HepG2 (cell line): ENCODE data around the gene DIPK1A. TPM values are rescaled to one million over a fixed set of nuclear protein-coding genes. Genes with fewer than 3 reads are reported as not detected.

Experiments used
- ATAC-seq: fragments of 200-7000 bp; cut with Tn5 transposase; 3 replicates; pipeline ENCODE4 v1.9.1; 2020; ENCODE audit warnings: mild to moderate bottlenecking, moderate library complexity
- BruUV-seq: library from RNA; stranded (reverse); fragments of 400-500 nt; replicated peaks from 2 replicates; lab custom pipeline; 2021; lab: Mats Ljungman, UMichigan
- CTCF ChIA-PET: fragments of 300-600 bp; formaldehyde crosslinking; extraction: SDS; loops from one replicate; lab custom pipeline; 2021; ENCODE audit warnings: low total read pairs, inconsistent platforms, low intra/inter-chr PET ratio; lab: Yijun Ruan, JAX
- POLR2A ChIA-PET: fragments of 350-600 bp; sonication (Branson Sonifier 250); formaldehyde crosslinking; loops from one replicate; lab custom pipeline; 2020; ENCODE audit warnings: antibody characterized with exemption, inconsistent platforms; lab: Yijun Ruan, JAX
- DNase-seq: peaks from one replicate; pipeline ENCODE4 v3.0.0-alpha.2; 2015; ENCODE audit warnings: low spot score
- FAIRE-seq: peaks from 3 replicates; lab custom pipeline; 2011; peaks lifted over from hg19 to GRCh38; lab: Jason Lieb, UNC
- H2AFZ ChIP-seq: one replicate; pipeline ENCODE4 v1.6.1; 2011; ENCODE audit warnings: low read length, inconsistent platforms
- H3K27ac ChIP-seq: fragments of 300-600 bp; 3 replicates; pipeline ENCODE4 v1.8.0; 2011; ENCODE audit warnings: mixed run types, mild to moderate bottlenecking, mixed read lengths, low read length, inconsistent platforms; ENCODE audit not compliant: insufficient read depth; ENCODE audit errors: extremely low read length
- H3K27me3 ChIP-seq, 2 experiments: fragments of 200-600 bp in 1 of 2; 2 replicates in 1 of 2; 3 replicates in 1 of 2; pipeline versions ENCODE4 v1.6.0 to v1.8.0; 2011; ENCODE audit warnings: low read length in 2 of 2, mild to moderate bottlenecking in 2 of 2, moderate library complexity in 2 of 2, inconsistent platforms in 1 of 2; ENCODE audit not compliant: insufficient read depth in 2 of 2, control insufficient read depth in 1 of 2
- H3K36me3 ChIP-seq, 2 experiments: fragments of 200-600 bp in 1 of 2; replicated peaks in 1 of 2; 2 replicates in 1 of 2; 3 replicates in 1 of 2; pipeline versions ENCODE4 v1.5.1 to v1.8.0; 2011; ENCODE audit warnings: low read length in 2 of 2, inconsistent platforms in 1 of 2; ENCODE audit not compliant: insufficient read depth in 2 of 2, control insufficient read depth in 1 of 2
- H3K4me1 ChIP-seq: 2 replicates; pipeline ENCODE4 v1.5.1; 2012; ENCODE audit warnings: low read length, inconsistent platforms; ENCODE audit not compliant: insufficient read depth
- H3K4me2 ChIP-seq: 2 replicates; pipeline ENCODE4 v1.6.0; 2011; ENCODE audit warnings: low read depth, low read length, inconsistent platforms
- H3K4me3 ChIP-seq, 3 experiments: fragments of 200-600 bp in 1 of 3; sonication (generic), shearing (Covaris generic) in 1 of 3; replicated peaks in 1 of 3; 2 replicates each; pipeline ENCODE4 v1.5.1; 2011 to 2016; ENCODE audit warnings: low read length in 3 of 3, inconsistent platforms in 2 of 3, low read depth in 2 of 3, mild to moderate bottlenecking in 2 of 3, control low read depth in 1 of 3, mixed read lengths in 1 of 3; ENCODE audit not compliant: insufficient read depth in 1 of 3
- H3K79me2 ChIP-seq: one replicate; pipeline ENCODE4 v1.6.1; 2011; ENCODE audit warnings: low read length, inconsistent platforms; ENCODE audit not compliant: insufficient read depth
- H3K9ac ChIP-seq: 2 replicates; pipeline ENCODE4 v1.6.0; 2011; ENCODE audit warnings: mild to moderate bottlenecking, low read depth, low read length, inconsistent platforms; ENCODE audit not compliant: insufficient read depth
- H3K9me3 ChIP-seq: 2 replicates; pipeline ENCODE4 v1.5.1; 2012; ENCODE audit warnings: mild to moderate bottlenecking, low read length
- H4K20me1 ChIP-seq: 2 replicates; pipeline ENCODE4 v1.6.0; 2011; ENCODE audit warnings: inconsistent platforms, mild to moderate bottlenecking, low read length, moderate library complexity; ENCODE audit not compliant: insufficient read depth
- ARNTL ChIP-seq: sonication (generic); formaldehyde crosslinking; IDR thresholded peaks from 2 replicates; pipeline ENCODE4 v1.4.0; 2020; ENCODE audit warnings: mild to moderate bottlenecking, missing genetic modification reagents
- EED ChIP-seq: sonication (generic); formaldehyde crosslinking; IDR thresholded peaks from 2 replicates; pipeline ENCODE4 v1.5.0; 2020; ENCODE audit warnings: mild to moderate bottlenecking, missing genetic modification reagents
- RAD51 ChIP-seq: fragments of 450-650 bp; IDR thresholded peaks from 2 replicates; pipeline ENCODE4 v1.6.1; 2016; ENCODE audit warnings: borderline replicate concordance
- RFXAP ChIP-seq: sonication (generic); formaldehyde crosslinking; IDR thresholded peaks from 2 replicates; pipeline ENCODE4 v1.4.0; 2020; ENCODE audit warnings: missing genetic modification reagents, borderline replicate concordance
- STAG1 ChIP-seq: sonication (generic); formaldehyde crosslinking; IDR thresholded peaks from 2 replicates; pipeline ENCODE4 v1.4.0; 2020; ENCODE audit warnings: missing genetic modification reagents
- ZNF629 ChIP-seq: sonication (generic); formaldehyde crosslinking; conservative IDR thresholded peaks from 2 replicates; pipeline ENCODE4 v1.5.0; 2020; ENCODE audit warnings: missing genetic modification reagents
- ZNF850 ChIP-seq: sonication (generic); formaldehyde crosslinking; conservative IDR thresholded peaks from 2 replicates; pipeline ENCODE4 v1.9.0; 2021; ENCODE audit warnings: mild to moderate bottlenecking, missing genetic modification reagents
- WGBS: methylation state at CpG from one replicate; pipeline ENCODE4 v1.1.6; 2017; ENCODE audit warnings: low lambda C conversion rate; 5-methylcytosine and 5-hydroxymethylcytosine counted together
- in situ Hi-C: cut with HindIII; loops from 2 replicates; pipeline ENCODE4 v1.10.0; 2017; ENCODE audit warnings: low pct_unique_long_range_greater_than_20kb; ENCODE audit not compliant: extremely low pct_ligation_motif_present
- intact Hi-C: fragments of 100-400 bp; cut with micrococcal nuclease; formaldehyde crosslinking; loops from one replicate; pipeline ENCODE4 v1.10.0; 2022; ENCODE audit not compliant: unreplicated experiment
- polyA plus RNA-seq, 8 experiments: library from polyadenylated mRNA; depleted of rRNA in 3 of 8; stranded (reverse) in 7 of 8; unstranded in 1 of 8; fragments of >200 nt; fragmentation: Illumina TruSeq in 4 of 8; extraction: Trizol in 4 of 8; gene quantifications; 2 replicates each; pipeline versions ENCODE4 v1.2.1 to v1.2.3, GENCODE V29; 2011 to 2016; ENCODE audit warnings: low read depth in 4 of 8, missing spikeins in 1 of 8, mixed read lengths in 1 of 8; ENCODE audit not compliant: insufficient read depth in 1 of 8
- total RNA-seq, 5 experiments: library from RNA; depleted of rRNA; stranded (reverse); fragments of >200 nt; fragmentation: Illumina TruSeq; extraction: Trizol; gene quantifications; 2 replicates each; pipeline ENCODE4 v1.2.3, GENCODE V29; 2016; ENCODE audit warnings: low read depth in 1 of 5
- TF ChIP-seq, protein P1 (sequence below): sonication (generic); formaldehyde crosslinking; IDR thresholded peaks from 2 replicates; pipeline ENCODE4 v1.8.0; 2022; ENCODE audit warnings: missing genetic modification reagents, mild to moderate bottlenecking, inconsistent platforms, borderline replicate concordance
- TF ChIP-seq, protein P2 (sequence below), 2 experiments: fragments of 450-650 bp in 1 of 2; sonication (generic) in 1 of 2; formaldehyde crosslinking in 1 of 2; IDR thresholded peaks; 2 replicates each; pipeline versions ENCODE4 v1.6.1 to v1.8.0; 2016 to 2022; ENCODE audit warnings: antibody characterized with exemption in 1 of 2, mild to moderate bottlenecking in 1 of 2, missing genetic modification reagents in 1 of 2
- TF ChIP-seq, protein P3 (sequence below): sonication (generic); formaldehyde crosslinking; IDR thresholded peaks from 2 replicates; pipeline ENCODE4 v1.5.0; 2020; ENCODE audit warnings: mild to moderate bottlenecking, missing genetic modification reagents, moderate library complexity
- TF ChIP-seq, protein P4 (sequence below): sonication (generic); formaldehyde crosslinking; IDR thresholded peaks from 2 replicates; pipeline ENCODE4 v1.4.0; 2020; ENCODE audit warnings: mild to moderate bottlenecking, low read depth, missing genetic modification reagents

Gene DIPK1A
- total and polyA plus RNA-seq, 2 of the 13 experiments (the other 11 are each of a cell fraction or from before 2014, with no cell fraction given), result 8.4 TPM

DNA sequence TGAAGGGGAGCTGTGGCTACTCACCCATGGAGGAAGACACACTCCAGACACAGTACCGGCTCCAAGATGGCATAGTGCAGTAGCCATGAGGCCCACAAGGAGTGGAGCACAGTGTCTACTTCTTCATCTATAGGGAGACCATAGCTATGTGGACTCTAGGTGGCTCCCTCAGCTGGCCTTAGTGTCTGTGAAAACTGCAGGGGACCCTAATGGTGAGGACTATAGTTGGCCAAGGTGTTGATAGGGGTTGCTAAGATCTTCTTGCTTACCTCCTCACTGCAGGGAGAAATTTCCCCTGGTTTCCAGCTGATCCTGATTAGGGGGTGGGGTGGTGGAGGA lies 58.9 kb downstream of the DIPK1A start:
- WGBS, result 100% methylated on average over 1 of the region's 1 CpG
- Histone ChIP-seq H3K79me2 (no peaks in the 10 kb centered on the region), H2AFZ (no peak overlapping the region), H3K4me2 (no peak overlapping the region), H3K4me1 (peaks cover 10% of the 10 kb centered on the region), H4K20me1 (no peaks in the 10 kb centered on the region), H3K27me3 (no peaks in the 10 kb centered on the region), H3K4me3 (no peak overlapping the region), H3K9me3 (no peaks in the 10 kb centered on the region), H3K27ac (no peak overlapping the region), H3K36me3 (no peaks in the 10 kb centered on the region), H3K9ac (no peak overlapping the region)
- intact Hi-C loops (loop anchor here (5.0 kb wide), 1 partner anchor 55 kb away; no protein-coding TSS in a partner anchor), in situ Hi-C loops (no loop called here)
- DNase-seq (no peak), ATAC-seq (peak; percentile 81), FAIRE-seq (no peak)
- ChIA-PET POLR2A (no interaction called here), CTCF (no interaction called here)
- no TSS peak for BruUV-seq
- no peak for TF ChIP-seq EED (CRISPR knock-in tag)
- TF ChIP-seq RFXAP (CRISPR knock-in tag), result no peak
- TF ChIP-seq, protein P1, sequence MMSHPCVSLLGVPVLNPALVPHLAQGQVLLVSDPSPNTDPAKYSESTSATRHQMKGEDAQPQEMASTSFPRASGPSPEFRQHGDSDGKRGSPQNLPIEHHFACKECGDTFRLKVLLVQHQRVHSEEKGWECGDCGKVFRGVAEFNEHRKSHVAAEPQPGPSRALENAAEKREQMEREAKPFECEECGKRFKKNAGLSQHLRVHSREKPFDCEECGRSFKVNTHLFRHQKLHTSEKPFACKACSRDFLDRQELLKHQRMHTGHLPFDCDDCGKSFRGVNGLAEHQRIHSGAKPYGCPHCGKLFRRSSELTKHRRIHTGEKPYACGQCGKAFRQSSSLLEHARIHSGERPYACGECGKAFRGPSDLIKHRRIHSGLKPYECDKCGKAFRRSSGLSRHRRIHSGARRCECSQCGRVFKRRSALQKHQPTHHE (CRISPR knock-in tag), result no peak
- no peak for TF ChIP-seq ARNTL (CRISPR knock-in tag)
- TF ChIP-seq, protein P2, sequence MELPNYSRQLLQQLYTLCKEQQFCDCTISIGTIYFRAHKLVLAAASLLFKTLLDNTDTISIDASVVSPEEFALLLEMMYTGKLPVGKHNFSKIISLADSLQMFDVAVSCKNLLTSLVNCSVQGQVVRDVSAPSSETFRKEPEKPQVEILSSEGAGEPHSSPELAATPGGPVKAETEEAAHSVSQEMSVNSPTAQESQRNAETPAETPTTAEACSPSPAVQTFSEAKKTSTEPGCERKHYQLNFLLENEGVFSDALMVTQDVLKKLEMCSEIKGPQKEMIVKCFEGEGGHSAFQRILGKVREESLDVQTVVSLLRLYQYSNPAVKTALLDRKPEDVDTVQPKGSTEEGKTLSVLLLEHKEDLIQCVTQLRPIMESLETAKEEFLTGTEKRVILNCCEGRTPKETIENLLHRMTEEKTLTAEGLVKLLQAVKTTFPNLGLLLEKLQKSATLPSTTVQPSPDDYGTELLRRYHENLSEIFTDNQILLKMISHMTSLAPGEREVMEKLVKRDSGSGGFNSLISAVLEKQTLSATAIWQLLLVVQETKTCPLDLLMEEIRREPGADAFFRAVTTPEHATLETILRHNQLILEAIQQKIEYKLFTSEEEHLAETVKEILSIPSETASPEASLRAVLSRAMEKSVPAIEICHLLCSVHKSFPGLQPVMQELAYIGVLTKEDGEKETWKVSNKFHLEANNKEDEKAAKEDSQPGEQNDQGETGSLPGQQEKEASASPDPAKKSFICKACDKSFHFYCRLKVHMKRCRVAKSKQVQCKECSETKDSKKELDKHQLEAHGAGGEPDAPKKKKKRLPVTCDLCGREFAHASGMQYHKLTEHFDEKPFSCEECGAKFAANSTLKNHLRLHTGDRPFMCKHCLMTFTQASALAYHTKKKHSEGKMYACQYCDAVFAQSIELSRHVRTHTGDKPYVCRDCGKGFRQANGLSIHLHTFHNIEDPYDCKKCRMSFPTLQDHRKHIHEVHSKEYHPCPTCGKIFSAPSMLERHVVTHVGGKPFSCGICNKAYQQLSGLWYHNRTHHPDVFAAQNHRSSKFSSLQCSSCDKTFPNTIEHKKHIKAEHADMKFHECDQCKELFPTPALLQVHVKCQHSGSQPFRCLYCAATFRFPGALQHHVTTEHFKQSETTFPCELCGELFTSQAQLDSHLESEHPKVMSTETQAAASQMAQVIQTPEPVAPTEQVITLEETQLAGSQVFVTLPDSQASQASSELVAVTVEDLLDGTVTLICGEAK (IDR thresholded peaks at IDR 0.05), result no peak
- TF ChIP-seq, protein P2 (CRISPR knock-in tag; IDR thresholded peaks at IDR 0.05), result no peak
- TF ChIP-seq, protein P3, sequence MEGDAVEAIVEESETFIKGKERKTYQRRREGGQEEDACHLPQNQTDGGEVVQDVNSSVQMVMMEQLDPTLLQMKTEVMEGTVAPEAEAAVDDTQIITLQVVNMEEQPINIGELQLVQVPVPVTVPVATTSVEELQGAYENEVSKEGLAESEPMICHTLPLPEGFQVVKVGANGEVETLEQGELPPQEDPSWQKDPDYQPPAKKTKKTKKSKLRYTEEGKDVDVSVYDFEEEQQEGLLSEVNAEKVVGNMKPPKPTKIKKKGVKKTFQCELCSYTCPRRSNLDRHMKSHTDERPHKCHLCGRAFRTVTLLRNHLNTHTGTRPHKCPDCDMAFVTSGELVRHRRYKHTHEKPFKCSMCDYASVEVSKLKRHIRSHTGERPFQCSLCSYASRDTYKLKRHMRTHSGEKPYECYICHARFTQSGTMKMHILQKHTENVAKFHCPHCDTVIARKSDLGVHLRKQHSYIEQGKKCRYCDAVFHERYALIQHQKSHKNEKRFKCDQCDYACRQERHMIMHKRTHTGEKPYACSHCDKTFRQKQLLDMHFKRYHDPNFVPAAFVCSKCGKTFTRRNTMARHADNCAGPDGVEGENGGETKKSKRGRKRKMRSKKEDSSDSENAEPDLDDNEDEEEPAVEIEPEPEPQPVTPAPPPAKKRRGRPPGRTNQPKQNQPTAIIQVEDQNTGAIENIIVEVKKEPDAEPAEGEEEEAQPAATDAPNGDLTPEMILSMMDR (CRISPR knock-in tag), result peak; percentile 33; the same call in 1 of the 2 replicates
- peak; percentile 38; the same call in 1 of the 2 replicates for TF ChIP-seq STAG1 (CRISPR knock-in tag)
- TF ChIP-seq ZNF629 (CRISPR knock-in tag), result no peak
- no peak for TF ChIP-seq RAD51
- no peak for TF ChIP-seq ZNF850
- TF ChIP-seq, protein P4, sequence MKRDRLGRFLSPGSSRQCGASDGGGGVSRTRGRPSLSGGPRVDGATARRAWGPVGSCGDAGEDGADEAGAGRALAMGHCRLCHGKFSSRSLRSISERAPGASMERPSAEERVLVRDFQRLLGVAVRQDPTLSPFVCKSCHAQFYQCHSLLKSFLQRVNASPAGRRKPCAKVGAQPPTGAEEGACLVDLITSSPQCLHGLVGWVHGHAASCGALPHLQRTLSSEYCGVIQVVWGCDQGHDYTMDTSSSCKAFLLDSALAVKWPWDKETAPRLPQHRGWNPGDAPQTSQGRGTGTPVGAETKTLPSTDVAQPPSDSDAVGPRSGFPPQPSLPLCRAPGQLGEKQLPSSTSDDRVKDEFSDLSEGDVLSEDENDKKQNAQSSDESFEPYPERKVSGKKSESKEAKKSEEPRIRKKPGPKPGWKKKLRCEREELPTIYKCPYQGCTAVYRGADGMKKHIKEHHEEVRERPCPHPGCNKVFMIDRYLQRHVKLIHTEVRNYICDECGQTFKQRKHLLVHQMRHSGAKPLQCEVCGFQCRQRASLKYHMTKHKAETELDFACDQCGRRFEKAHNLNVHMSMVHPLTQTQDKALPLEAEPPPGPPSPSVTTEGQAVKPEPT (CRISPR knock-in tag), result no peak
